ENCODE data around the gene IL20. TPM values are rescaled to one million over a fixed set of nuclear protein-coding genes. Genes with fewer than 3 reads are reported as not detected.
"Not testable (repeated sequence)": the region's sequence is repeated elsewhere in the genome, so short reads cannot be mapped to it uniquely, and the experiment has no call there.

IL20 gene
- total RNA-seq, 1 experiment from 2014 or later: not detected

GRCh38 chr1:206842854-206843253 is 22.6 kb upstream of the IL20 start:
- DNase-seq (ENCODE audit: low spot score): no peak

- no peak for DNase-seq (ENCODE audit: low spot score)
Measured at GRCh38 chr1:206843626-206844025, 21.8 kb upstream of the IL20 start.

GRCh38 chr1:206846487-206846886 is 18.9 kb upstream of the IL20 start:
- DNase-seq (ENCODE audit: low spot score): no peak

GRCh38 chr1:206847337-206847834 is 18.0 kb upstream of the IL20 start:
- DNase-seq (ENCODE audit: low spot score): no peak

- no peak for DNase-seq (ENCODE audit: low spot score)
Measured at GRCh38 chr1:206847946-206848345, 17.5 kb upstream of the IL20 start.

- DNase-seq (ENCODE audit: low spot score): no peak
Measured at GRCh38 chr1:206850401-206850800, 15.0 kb upstream of the IL20 start.

GRCh38 chr1:206851341-206852010 is 13.9 kb upstream of the IL20 start:
- no peak for DNase-seq (ENCODE audit: low spot score)

GRCh38 chr1:206852662-206853061 is 12.8 kb upstream of the IL20 start:
- DNase-seq (ENCODE audit: low spot score): not testable (repeated sequence)

GRCh38 chr1:206853696-206854095 is 11.7 kb upstream of the IL20 start:
- DNase-seq (ENCODE audit: low spot score): not testable (repeated sequence)

- peak; percentile 66 for DNase-seq (ENCODE audit: low spot score)
Measured at GRCh38 chr1:206854401-206855129, 10.9 kb upstream of the IL20 start.

GRCh38 chr1:206855859-206856258 is 9.6 kb upstream of the IL20 start:
- no peak for DNase-seq (ENCODE audit: low spot score)

GRCh38 chr1:206856674-206857464 is 8.6 kb upstream of the IL20 start:
- no peak for DNase-seq (ENCODE audit: low spot score)

GRCh38 chr1:206859082-206859521 is 6.3 kb upstream of the IL20 start:
- no peak for DNase-seq (ENCODE audit: low spot score)

- no peak for DNase-seq (ENCODE audit: low spot score)
Measured at GRCh38 chr1:206860165-206860564, 5.3 kb upstream of the IL20 start.

- no peak for DNase-seq (ENCODE audit: low spot score)
Measured at GRCh38 chr1:206863266-206863665, 2.2 kb upstream of the IL20 start.

- DNase-seq (ENCODE audit: low spot score): no peak
Measured at GRCh38 chr1:206866062-206866461, 639 bp downstream of the IL20 start.

- no peak for DNase-seq (ENCODE audit: low spot score)
Measured at GRCh38 chr1:206867239-206867638, 1.8 kb downstream of the IL20 start.

GRCh38 chr1:206867716-206868115 is 2.3 kb downstream of the IL20 start:
- no peak for DNase-seq (ENCODE audit: low spot score)

- no peak for DNase-seq (ENCODE audit: low spot score)
Measured at GRCh38 chr1:206868264-206868663, 2.8 kb downstream of the IL20 start.

- DNase-seq (ENCODE audit: low spot score): no peak
Measured at GRCh38 chr1:206872139-206872538, 6.7 kb downstream of the IL20 start.

- DNase-seq (ENCODE audit: low spot score): no peak
Measured at GRCh38 chr1:206873603-206874188, 8.3 kb downstream of the IL20 start.

Measured in A172 (cell line).